Hippocampal formation (tissue), 2 donors: ENCODE measurements around the gene LATS1.

ENCODE experiments used
- DNase-seq, 2 donors: peaks; one replicate each; lab custom pipeline; 2025; lab: John Stamatoyannopoulos, UW

LATS1 gene

GRCh38 chr6:149660028-149660427 lies 57.9 kb downstream of the LATS1 start:
- no peak for DNase-seq

- no peak for DNase-seq
These were observed 60.5 kb downstream of the LATS1 start for GRCh38 chr6:149657441-149657840.

- no peak for DNase-seq
These were observed 66.8 kb downstream of the LATS1 start for GRCh38 chr6:149651056-149651455.

- peak; percentile 55 to 85 for DNase-seq
These were observed 69.5 kb downstream of the LATS1 start, which contains the start of gene KATNA1 for GRCh38 chr6:149648148-149649145. TSS of gene KATNA1 (minus strand) at chr6:149648714. CDS start at chr6:149638547, 10,167 bp downstream.

GRCh38 chr6:149646599-149646998 lies 71.3 kb downstream of the LATS1 start:
- no peak for DNase-seq

- no peak for DNase-seq
These were observed 74.9 kb downstream of the LATS1 start for GRCh38 chr6:149642829-149643580.

GRCh38 chr6:149636124-149636523 lies 81.8 kb downstream of the LATS1 start:
- DNase-seq, result no peak

GRCh38 chr6:149634315-149634714 lies 83.6 kb downstream of the LATS1 start:
- no peak for DNase-seq

GRCh38 chr6:149628875-149629510 lies 88.9 kb downstream of the LATS1 start:
- no peak for DNase-seq

GRCh38 chr6:149627672-149628071 lies 90.2 kb downstream of the LATS1 start:
- DNase-seq, result no peak

- DNase-seq, result no peak
These were observed 102.1 kb downstream of the LATS1 start for GRCh38 chr6:149615805-149616204.

GRCh38 chr6:149614337-149614736 lies 103.6 kb downstream of the LATS1 start:
- no peak for DNase-seq

GRCh38 chr6:149608381-149608982 lies 109.4 kb downstream of the LATS1 start:
- DNase-seq, result no peak
